GM12865 (cell line): ENCODE data around the gene ZNF19.
A peak's percentile ranks its signal among the peaks of the same experiment; 100 is the strongest.

Source experiments
- DNase-seq: peaks from one replicate; pipeline ENCODE4 v3.0.0; 2010; ENCODE audit warnings: low read depth
- H3K4me3 ChIP-seq: 2 replicates; pipeline ENCODE4 v1.5.1; 2011; ENCODE audit warnings: mild to moderate bottlenecking, low read depth, low read length, control low read depth
- TF ChIP-seq, protein P1 (sequence below): IDR thresholded peaks from 2 replicates; pipeline ENCODE4 v1.5.1; 2011; ENCODE audit warnings: low read length, control low read depth, low read depth, inconsistent platforms; ENCODE audit not compliant: insufficient read depth; ENCODE audit errors: missing control alignments

Gene ZNF19

DNA sequence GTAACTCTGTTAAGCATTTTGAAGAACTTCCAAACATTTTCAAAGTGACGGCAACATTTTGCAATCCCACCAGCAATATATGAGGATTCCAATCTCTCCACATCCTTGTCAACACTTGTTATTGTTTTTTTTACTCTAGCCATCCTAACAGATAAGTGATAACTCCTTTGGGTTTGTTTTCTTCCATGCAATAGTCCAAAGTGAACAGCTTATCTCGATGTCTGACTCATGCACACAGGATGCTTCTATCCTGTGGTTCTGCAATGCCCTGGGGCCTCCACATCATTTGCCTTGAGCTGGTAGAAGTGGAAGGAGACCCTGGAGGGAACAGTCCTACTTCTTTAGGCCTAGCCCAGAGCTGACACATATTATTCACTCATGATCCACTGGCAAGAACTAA, 60.2 kb downstream of the ZNF19 start:
- H3K4me3 ChIP-seq, result no peak overlapping the region
- DNase-seq, result no peak
- TF ChIP-seq, protein P1, sequence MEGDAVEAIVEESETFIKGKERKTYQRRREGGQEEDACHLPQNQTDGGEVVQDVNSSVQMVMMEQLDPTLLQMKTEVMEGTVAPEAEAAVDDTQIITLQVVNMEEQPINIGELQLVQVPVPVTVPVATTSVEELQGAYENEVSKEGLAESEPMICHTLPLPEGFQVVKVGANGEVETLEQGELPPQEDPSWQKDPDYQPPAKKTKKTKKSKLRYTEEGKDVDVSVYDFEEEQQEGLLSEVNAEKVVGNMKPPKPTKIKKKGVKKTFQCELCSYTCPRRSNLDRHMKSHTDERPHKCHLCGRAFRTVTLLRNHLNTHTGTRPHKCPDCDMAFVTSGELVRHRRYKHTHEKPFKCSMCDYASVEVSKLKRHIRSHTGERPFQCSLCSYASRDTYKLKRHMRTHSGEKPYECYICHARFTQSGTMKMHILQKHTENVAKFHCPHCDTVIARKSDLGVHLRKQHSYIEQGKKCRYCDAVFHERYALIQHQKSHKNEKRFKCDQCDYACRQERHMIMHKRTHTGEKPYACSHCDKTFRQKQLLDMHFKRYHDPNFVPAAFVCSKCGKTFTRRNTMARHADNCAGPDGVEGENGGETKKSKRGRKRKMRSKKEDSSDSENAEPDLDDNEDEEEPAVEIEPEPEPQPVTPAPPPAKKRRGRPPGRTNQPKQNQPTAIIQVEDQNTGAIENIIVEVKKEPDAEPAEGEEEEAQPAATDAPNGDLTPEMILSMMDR, result no peak

DNA sequence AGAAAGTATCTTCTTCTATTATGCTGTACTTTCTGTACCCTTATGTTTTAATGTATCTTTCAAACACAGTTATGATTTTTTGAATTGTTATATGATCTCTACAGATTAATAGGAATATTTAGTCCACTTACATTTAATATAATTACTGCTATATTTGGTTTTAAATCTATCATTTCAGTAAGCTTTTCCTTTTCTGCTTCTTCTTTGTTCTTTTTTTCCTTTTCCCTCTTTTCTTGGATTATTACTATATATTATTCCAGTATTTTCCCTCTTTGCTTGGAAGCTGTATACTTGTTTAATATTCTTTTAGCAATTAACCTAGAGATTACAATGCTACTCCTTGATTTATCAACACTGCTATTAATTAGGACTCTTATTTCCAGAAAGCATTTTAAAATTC, 60.7 kb downstream of the ZNF19 start:
- no peak overlapping the region for H3K4me3 ChIP-seq
- no peak for DNase-seq
- TF ChIP-seq, protein P1, result no peak

DNA sequence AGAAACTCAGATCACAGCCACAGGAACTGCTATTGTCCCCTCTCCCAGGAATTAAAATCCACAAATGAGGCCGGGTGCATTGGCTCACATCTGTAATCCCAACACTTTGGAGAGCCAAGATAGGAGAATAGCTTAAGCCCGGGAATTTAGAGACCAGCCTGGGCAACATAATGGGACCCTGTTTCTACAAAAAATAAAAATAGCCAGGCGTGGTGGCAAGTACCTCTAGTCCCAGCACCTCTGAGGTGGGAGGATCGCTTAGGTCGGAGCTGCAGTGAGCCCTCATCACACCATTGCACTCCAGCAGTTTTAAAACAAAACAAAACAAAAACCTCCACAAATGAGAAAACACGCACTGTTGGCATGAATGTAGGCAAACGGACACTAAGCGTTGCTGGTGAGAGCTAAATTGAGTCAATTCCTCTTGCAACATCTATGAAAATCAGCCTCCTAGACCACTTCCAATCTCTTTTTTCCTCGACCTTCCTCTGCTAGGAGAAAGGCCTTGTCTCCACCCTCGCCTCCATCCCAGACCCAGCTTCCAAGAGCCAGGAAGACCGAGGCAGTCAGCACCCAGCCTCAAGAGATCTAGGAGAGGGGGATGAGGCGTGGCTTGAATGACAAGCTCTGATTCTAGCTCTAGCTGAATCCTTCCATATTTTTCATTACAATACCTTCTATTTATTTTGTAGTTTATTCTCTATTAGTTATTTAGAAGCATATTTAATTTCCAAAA, 62.1 kb downstream of the ZNF19 start:
- no peak for DNase-seq
- H3K4me3 ChIP-seq, result no peak overlapping the region
- TF ChIP-seq, protein P1, result no peak

DNA sequence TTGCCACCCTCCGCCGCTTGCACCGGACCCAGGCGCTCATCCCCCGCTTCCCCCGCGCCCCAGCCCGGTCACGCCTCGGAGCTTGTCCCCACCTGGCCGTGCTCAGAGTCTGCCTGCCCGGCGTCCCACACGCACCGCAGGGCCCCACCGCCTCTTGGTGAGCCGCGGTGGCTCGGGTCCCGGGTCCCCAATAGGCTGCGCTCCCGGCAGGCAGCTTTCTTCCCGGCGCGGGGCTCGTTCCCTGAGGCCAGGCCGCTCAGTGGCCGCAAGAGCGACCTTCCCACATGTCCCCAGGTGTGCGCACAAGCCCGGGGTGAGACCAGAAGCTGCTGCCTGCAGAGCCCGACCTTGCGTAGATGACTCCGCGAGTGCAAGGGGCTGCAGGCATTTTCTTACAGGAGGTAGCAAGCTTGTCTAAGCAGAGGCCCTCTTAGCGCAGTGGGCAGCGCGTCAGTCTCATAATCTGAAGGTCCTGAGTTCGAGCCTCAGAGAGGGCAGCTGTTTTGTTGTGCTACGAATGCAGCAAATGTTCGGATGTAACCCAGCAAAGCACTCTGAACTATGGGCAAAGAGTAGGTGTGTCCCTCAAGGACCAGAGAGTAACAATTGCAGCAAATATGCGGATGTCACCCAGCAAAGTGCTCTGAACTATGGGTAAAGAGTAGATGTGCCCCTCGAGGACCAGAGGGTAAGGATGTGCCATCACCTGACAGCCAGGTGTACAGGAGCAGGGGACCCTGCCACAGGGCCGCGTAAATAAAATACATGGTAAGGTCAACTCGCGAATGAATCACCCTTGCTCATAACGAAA, 62.9 kb downstream of the ZNF19 start:
- TF ChIP-seq, protein P1, result no peak

DNA sequence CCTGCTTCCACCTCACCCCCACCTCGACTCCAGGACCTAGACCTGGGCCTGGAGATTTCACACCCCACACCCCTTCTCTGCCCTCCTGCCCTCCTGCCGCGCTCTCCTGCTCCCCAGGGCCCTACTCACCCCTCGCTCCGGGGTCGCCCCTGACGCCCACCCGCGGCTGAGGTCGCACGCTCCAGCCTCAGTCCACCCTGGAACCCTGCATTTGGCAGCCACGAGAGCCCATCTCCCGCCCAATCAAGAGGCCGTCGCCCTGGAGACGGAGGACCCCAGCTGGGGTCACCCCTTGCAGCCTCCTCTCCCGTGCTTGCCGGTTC, 63.4 kb downstream of the ZNF19 start:
- TF ChIP-seq, protein P1, result no peak
- DNase-seq, result no peak
- no peak overlapping the region for H3K4me3 ChIP-seq

More for the DNA sequence above, 62.9 kb downstream of the ZNF19 start:
- peak; percentile 89 for DNase-seq
- peak overlapping the region; percentile 28; the same call in 1 of the 2 replicates for H3K4me3 ChIP-seq

DNA sequence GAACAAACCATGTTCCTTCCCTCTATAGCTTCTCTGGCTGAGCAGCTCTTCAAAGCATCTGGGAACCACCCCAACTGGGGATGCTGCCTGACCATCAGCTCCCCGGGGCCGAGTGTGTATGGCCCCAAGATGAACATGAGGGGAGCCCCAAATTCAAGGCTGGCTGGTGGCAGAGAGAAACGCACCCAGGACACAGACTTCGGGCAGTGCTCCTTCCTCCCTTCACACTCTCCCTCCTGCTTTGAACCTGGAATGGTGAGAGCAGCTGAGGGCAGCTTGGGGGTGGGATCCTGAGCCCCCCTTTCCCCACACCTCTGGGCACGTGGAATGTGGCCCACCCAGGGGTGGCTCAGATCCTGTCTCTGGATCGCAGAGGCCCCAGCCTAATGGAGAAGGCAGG, 64.5 kb downstream of the ZNF19 start:
- DNase-seq, result no peak
- TF ChIP-seq, protein P1, result no peak
- no peak overlapping the region for H3K4me3 ChIP-seq
